IPS-18c (cell line): ENCODE data around the gene SFT2D1.

ENCODE experiments used
- H3K4me3 ChIP-seq: 2 replicates; pipeline ENCODE4 v1.7.0; 2013; ENCODE audit warnings: low read depth, mild to moderate bottlenecking, low read length, moderate library complexity; ENCODE audit not compliant: insufficient read depth
- H3K9me3 ChIP-seq: one replicate; pipeline ENCODE4 v1.6.1; 2013; ENCODE audit warnings: mild to moderate bottlenecking, low read length, moderate library complexity; ENCODE audit not compliant: control insufficient read depth, insufficient read depth

SFT2D1 gene

GRCh38 chr6:166274739-166275370 is 67.5 kb downstream of the SFT2D1 start:
- H3K9me3 ChIP-seq = no peaks in the 10 kb centered on the region
- H3K4me3 ChIP-seq = no peak overlapping the region

GRCh38 chr6:166274163-166274562 is 68.2 kb downstream of the SFT2D1 start:
- no peaks in the 10 kb centered on the region for H3K9me3 ChIP-seq
- H3K4me3 ChIP-seq = no peak overlapping the region

- Histone ChIP-seq H3K9me3 (no peaks in the 10 kb centered on the region), H3K4me3 (no peak overlapping the region)
Measured at GRCh38 chr6:166271376-166271765, 71.0 kb downstream of the SFT2D1 start.

GRCh38 chr6:166270706-166271375 is 71.5 kb downstream of the SFT2D1 start:
- H3K4me3 ChIP-seq = no peak overlapping the region

More at GRCh38 chr6:166270706-166271375, 71.5 kb downstream of the SFT2D1 start:
- no peaks in the 10 kb centered on the region for H3K9me3 ChIP-seq
